ENCODE data around the gene ZEB1. TPM values are rescaled to one million over a fixed set of nuclear protein-coding genes. Genes with fewer than 3 reads are reported as not detected.

The ZEB1 gene
- total and polyA plus RNA-seq, 9 of the 15 experiments (the other 6 are each of a cell fraction or from before 2014, with no cell fraction given), result 2.1 to 8.4 (median 4.9) TPM

- TF ChIP-seq CHD7 (IDR thresholded peaks at IDR 0.05; ENCODE audit: low read depth, low read length), result no peak
- TF ChIP-seq RERE (CRISPR knock-in tag; IDR thresholded peaks at IDR 0.05; ENCODE audit: borderline replicate concordance), result no peak
- peak; percentile 21; the same call in 1 of the 2 replicates for TF ChIP-seq GABPA (tag; conservative IDR thresholded peaks at IDR 0.05; ENCODE audit: low read depth)
- TF ChIP-seq ZNF511 (CRISPR knock-in tag; IDR thresholded peaks at IDR 0.05), result peak; percentile 27; the same call in 1 of the 2 replicates
- TF ChIP-seq KDM2B (CRISPR knock-in tag; IDR thresholded peaks at IDR 0.05), result 0 out of 2 replicates have a peak, but pooled peaks have one; percentile 5
- 0 out of 2 replicates have a peak, but pooled peaks have one; percentile 30 for TF ChIP-seq FOXM1 (IDR thresholded peaks at IDR 0.05; ENCODE audit: low read depth)
- no peak for TF ChIP-seq FOXM1 (CRISPR knock-in tag; IDR thresholded peaks at IDR 0.05; ENCODE audit: low read depth)
- TF ChIP-seq POLR2AphosphoS5 (IDR thresholded peaks at IDR 0.05; ENCODE audit: control insufficient read depth, insufficient read depth, low read depth, low read length), result peak; percentile 62; the same call in 1 of the 2 replicates
These were observed at the start of gene ZEB1 (continued) for GRCh38 chr10:31318854-31319601.
